Stimulated activated CD4-positive, alpha-beta T cell treated with anti-CD3 and anti-CD28 coated beads, TNF-alpha, amount 100 ng/mL, for 48 hours (primary cell): ENCODE results near the gene DXO.
"Not testable (repeated sequence)": the region's sequence is repeated elsewhere in the genome, so short reads cannot be mapped to it uniquely, and the experiment has no call there.

Experiments
- DNase-seq, 3 donors: peaks; one replicate each; pipeline ENCODE4 v3.0.0-alpha.2; 2020; ENCODE audit warnings: low read depth in 3 of 3

The DXO gene

DNA sequence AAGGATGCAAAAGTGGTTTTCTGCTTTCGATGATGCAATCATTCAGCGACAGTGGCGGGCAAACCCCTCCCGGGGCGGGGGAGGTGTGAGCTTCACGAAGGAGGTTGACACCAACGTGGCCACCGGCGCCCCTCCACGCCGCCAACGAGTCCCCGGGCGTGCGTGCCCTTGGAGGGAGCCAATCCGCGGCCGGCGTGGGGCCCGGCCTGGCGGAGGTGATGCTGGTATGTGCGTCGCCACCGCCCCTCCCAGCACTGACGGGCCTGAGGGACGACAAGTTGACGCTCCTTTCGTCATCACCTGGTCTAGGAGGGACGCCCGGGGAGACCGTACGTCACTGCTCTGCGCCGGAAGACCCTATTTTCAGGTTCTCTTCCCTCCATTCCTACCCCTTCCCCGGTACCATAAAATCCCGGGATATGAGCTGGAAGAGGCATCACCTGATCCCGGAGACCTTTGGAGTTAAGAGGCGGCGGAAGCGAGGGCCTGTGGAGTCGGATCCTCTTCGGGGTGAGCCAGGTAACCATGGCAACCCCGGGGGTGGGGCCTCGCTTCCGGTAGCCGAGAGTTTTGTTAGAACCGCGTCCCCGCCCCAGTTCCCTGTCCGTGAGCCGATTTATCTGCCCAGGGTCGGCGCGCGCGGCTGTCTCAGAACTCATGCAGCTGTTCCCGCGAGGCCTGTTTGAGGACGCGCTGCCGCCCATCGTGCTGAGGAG is at the start of gene DXO:
DXO (minus strand) TSS at position 146 of the 716 bp plus-strand sequence. CDS start 463 bp downstream, outside the sequence.
- DNase-seq, result peak; percentile 97 to 98 (median 97)

DNA sequence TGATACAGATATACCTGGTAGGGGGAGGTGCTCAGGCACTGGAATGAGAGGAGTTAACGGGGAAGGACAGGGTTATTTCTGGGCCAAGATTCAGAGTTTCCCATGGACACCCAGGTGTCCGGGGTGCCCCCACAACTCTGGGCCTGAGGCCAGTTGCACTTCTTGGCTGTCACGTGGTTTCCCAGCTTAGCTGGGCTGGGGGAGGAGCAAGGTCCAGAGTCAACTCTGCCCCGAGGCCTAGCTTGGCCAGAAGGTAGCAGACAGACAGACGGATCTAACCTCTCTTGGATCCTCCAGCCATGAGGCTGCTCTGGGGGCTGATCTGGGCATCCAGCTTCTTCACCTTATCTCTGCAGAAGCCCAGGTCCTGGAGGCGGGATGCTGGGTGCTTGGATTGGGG is 42.6 kb upstream of the DXO start, which contains the start of gene C4B:
C4B (plus strand) TSS at position 249 of the 400 bp plus-strand sequence; CDS start at position 300, 51 bp downstream.
- DNase-seq, result not testable (repeated sequence)

DNA sequence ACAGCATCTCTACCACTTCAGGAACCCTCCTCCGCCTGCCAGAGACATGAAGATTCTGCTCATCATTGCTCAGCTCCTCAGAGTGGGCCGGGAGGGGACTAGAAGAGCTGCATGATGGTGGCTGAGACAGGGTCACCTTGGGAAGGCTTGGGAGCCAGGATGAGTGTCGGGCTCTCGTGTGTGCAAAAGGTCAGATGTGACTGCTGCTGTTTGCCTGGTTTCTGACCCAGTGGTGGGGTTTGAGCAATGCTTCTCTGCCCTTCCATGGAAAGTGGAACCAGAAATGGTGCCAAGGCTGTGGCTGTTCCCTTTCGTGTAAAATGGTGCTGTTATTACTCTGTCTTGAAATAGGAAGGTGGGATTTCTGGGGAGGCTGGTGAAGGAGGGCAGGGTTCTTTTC is 41.8 kb upstream of the DXO start:
- not testable (repeated sequence) for DNase-seq

DNA sequence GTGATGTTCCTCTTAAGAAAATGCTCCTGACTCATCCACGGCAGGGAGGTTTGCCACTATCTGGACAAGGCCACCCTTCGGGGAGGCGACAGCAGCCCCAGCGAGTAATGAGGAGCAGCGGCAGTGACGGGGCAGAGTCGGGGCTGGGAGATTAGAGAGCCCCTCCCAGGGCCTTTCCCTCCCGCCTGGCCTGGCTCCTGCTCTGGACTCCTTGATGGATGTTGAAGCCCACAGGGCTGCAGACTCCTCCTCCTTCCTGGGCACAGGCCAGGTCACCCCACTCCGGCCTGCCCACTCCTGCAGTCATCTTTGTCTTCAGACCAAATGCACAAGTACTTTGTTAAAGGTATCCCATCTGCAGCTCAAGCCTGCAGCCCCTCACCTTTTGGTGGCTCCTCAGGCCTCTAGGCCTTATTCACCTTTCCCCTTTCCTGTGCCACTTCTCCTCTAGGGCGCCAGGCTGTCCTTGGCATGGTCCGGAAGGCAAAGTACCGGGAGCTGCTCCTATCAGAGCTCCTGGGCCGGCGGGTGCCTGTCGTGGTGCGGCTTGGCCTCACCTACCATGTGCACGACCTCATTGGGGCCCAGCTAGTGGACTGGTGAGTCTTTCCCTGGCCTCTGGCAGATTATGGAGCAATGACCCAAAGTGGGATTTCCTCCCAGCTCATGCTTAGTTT is 41.1 kb upstream of the DXO start:
- not testable (repeated sequence) for DNase-seq

DNA sequence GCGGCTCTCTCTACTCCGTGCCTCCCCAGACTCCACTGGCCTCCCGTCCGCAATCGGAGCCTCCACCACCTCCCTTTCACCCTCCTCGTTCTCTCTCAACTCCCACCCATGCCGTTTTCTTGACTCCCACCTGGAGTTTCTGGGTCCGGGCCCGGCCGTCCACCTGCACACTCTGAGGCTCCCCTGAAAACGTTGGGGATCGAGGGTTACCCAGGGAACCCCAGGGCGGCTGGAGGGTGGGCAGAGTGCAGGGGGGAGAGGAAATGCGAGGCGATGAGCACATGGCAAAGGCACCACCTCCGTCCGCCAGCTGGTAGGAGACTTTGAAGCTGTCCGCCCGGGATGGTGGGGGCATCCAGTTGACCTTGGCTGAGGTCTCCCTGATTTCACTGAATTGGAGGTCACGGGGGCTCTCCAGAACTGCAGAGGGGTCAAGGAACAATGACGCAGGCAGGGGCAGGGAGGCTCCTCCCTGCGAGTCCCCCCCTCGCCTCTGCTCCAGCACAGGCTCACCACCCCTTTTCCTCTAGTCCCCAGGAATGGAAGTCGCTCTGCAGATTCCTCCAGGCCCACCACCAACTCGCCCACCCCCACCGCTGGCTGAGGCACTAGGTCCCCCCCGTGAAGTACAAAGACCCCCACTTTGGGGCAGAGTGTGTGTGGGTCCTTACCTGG is 39.1 kb upstream of the DXO start:
- not testable (repeated sequence) for DNase-seq

DNA sequence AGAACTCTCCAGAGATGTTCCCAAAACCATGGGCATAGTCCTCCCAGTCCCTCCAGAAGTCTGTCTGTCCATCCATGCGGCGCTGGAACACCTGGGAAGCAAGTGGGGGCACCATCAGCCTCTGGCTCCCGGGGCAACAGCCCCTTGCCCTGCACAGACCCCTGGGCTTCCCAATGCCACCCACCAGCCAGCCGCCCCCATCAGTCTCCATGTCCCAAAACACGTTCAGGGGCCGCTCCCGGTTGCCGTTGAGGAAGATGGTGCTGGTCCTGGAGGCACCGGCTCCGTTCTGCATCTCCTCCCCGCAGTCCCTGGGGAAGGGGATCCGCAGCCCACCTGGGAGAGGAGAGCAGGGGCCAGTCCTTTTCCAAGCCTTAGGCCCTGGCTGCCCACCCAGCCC is 37.6 kb upstream of the DXO start:
- DNase-seq, result not testable (repeated sequence)

DNA sequence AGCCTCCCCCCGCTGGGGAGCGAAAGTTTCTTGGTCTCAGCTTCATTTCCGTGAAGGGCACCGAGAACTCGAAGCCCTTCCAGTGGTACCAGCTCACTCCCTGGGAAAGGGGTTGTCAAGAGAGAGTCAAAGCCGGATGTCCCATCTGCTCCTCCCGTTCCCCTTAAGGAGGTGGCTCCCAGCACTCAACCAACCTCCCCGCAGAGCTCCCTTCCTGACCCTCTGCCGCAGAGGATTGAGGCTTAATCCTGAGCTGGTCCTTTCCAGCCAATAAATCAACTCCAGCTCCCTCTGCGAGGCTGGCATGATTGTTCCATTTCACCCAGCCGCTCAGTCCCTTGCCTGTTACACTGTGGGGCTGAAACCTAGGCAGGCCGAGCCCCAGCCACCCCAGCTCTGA is 36.7 kb upstream of the DXO start:
- not testable (repeated sequence) for DNase-seq

DNA sequence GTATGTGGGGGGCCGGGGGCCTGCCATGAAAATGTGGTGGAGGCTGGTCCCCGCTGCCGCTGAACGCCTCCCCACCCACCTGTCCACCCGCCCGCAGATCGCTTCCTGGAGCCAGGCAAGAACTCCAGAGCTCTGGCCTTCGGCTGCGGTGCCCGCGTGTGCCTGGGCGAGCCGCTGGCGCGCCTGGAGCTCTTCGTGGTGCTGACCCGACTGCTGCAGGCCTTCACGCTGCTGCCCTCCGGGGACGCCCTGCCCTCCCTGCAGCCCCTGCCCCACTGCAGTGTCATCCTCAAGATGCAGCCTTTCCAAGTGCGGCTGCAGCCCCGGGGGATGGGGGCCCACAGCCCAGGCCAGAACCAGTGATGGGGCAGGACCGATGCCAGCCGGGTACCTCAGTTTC is 36.1 kb upstream of the DXO start:
- DNase-seq, result not testable (repeated sequence)

DNA sequence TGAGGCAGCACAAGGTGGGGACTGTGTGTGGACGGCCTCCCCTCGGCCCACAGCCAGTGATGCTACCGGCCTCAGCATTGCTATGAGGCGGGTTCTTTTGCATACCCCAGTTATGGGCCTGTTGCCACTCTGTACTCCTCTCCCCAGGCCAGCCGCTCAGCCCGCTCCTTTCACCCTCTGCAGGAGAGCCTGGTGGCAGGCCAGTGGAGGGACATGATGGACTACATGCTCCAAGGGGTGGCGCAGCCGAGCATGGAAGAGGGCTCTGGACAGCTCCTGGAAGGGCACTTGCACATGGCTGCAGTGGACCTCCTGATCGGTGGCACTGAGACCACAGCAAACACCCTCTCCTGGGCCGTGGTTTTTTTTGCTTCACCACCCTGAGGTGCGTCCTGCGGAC is 35.1 kb upstream of the DXO start:
- not testable (repeated sequence) for DNase-seq

DNA sequence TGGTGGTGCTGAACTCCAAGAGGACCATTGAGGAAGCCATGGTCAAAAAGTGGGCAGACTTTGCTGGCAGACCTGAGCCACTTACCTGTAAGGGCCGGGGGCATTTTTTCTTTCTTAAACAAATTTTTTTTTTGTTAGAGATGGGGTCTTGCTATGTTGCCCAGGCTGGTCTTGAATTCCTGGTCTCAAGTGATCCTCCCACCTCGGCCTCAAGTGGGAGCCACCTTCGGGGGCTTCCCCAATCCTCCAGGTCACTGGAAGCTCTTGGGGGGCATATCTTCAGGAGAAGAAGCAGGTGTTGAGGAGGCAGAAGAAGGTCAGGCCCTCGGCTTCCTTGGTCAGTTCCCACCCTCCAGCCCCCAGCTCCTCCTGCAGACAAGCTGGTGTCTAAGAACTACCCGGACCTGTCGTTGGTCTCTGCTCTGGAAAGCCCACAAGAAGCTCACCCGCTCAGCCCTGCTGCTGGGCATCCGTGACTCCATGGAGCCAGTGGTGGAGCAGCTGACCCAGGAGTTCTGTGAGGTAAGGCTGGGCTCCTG is 34.1 kb upstream of the DXO start:
- not testable (repeated sequence) for DNase-seq

DNA sequence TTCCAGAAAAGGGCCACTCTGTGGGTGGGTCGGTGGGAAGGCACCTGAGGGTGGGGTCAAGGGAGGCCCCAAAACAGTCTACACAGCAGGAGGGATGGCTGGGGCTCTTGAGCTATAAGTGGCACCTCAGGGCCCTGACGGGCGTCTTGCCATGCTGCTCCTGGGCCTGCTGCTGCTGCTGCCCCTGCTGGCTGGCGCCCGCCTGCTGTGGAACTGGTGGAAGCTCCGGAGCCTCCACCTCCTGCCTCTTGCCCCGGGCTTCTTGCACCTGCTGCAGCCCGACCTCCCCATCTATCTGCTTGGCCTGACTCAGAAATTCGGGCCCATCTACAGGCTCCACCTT is 33.6 kb upstream of the DXO start:
- DNase-seq, result not testable (repeated sequence)

DNA sequence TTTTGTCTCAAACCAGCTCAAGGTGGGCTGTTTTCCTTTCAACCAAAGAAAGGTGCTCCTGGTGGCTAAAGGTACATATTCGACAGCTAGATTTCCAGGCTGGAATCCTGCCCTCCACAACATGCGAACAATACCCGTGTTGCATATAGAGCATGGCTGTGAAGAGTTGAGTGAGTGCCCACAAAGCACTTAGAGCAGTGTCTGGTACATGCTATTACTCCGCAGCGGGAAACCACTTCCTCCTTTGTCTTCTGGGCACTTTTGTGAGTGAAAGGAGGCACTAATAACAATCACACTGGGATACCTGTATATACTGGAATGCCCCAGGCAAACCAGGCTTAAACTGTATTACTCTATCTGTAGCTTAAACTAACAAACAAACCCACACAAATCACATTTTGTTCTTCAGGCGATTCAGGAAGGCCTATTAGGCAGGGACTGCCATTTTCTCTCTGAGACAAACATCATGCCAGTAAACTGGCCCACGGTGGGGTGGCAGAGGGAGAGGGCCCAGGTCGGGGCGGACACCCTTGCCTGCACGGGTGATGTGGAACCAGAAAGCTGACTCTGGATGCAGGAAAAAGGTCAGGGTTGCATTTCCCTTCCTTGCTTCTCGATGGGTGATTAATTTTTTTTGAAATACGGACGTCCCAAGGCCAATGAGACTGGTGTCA is 33.1 kb upstream of the DXO start:
- not testable (repeated sequence) for DNase-seq

DNA sequence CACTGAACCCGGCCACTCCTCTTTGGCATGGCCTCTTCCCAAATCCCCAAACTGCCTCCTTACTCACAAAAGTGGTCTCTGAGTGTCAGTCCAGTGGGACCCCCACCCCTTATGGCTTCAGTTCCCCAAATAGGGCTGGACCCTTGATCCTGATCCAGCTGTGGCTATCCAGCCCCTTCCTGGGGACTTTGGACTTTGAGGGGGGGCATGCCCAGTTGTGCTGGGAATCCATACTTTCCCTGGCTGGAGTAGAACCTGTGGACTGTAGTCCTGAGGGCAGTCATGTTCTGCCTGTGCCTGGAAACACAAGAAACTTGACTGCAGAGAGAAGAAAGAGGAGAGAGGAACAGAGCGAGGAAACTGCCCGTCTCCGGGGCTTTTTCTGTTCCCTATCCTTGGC is 32.5 kb upstream of the DXO start:
- not testable (repeated sequence) for DNase-seq

DNA sequence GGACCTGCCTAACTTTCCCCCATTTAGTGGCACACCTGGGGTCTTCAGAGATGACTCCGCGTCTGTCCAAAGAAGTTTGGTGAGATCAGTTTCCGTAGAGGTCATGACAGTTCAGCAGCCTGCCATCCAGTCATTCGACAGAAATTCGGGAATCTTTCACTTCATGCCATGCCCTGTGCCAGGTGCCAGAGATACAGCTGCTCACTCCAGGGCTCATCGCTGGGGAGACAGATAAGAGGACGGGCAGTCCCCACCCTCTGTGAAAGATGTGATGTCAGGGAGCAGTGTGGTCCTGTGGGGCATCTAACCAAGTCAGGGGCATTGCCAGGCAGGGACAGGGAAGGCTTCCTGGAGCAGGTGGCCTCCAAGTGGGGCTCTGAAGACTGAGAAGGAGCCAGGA is 31.4 kb upstream of the DXO start:
- DNase-seq, result not testable (repeated sequence)

DNA sequence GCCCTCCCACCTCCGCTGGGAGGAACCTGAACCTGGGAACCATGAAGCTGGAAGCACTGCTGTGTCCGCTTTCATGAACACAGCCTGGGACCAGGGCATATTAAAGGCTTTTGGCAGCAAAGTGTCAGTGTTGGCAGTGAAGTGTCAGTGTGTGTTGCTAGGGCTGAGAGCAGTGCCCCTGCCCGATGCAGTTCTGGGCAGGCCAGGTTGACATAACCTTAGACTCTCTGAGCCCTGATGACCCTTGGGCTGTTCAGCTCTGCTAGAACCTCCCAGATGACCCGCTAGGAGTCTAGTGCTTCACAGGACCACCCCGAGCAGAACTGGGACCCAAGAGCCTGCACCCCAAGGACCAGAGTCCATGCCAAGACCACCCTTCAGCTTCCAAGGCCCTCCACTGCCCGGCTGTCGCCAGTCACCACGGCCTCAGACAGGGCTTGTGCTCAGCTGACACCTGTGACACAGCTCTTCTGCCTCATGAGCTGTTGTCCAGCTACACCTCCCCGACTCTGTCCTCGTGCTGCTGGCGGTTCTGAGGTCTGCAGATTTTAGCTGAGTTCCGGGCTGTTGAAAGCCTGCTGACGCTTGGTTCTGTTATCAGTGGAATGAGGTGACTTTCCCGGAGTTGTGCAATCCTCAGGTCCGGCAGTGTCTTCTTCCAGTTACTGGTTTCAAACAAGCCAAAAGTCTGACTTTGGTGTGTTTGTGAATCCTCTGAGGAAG is 30.8 kb upstream of the DXO start:
- not testable (repeated sequence) for DNase-seq

DNA sequence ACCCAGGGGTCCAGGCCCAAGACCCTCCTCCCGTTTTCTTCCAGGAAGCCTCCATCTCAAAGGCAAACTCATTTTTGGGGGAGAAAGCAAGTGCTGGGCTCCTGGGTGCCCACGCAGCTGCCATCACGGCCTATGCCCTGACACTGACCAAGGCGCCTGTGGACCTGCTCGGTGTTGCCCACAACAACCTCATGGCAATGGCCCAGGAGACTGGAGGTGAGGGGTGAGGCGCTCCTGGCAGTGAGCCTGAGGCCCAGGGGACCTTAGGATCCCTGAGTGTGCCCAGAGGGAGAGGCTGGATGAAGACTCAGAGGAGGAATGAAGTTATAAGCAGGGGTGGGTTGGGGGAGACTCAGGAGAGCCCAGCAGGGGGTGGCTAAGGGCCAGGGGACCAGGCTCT is 24.4 kb upstream of the DXO start:
- not testable (repeated sequence) for DNase-seq

DNA sequence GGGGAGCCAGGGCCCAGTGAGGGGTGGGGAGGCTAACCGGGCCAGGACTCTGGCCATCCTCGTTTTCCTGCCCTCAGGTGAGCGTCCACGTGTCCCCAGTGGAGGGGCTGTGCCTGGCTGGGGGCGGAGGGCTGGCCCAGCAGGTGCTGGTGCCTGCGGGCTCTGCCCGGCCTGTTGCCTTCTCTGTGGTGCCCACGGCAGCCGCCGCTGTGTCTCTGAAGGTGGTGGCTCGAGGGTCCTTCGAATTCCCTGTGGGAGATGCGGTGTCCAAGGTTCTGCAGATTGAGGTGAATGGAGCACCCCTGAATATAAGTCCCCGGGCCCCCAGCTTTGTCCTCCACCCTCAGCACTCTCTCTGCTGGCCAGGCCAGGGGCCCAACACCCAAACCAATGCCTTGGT is 22.5 kb upstream of the DXO start:
- not testable (repeated sequence) for DNase-seq

DNA sequence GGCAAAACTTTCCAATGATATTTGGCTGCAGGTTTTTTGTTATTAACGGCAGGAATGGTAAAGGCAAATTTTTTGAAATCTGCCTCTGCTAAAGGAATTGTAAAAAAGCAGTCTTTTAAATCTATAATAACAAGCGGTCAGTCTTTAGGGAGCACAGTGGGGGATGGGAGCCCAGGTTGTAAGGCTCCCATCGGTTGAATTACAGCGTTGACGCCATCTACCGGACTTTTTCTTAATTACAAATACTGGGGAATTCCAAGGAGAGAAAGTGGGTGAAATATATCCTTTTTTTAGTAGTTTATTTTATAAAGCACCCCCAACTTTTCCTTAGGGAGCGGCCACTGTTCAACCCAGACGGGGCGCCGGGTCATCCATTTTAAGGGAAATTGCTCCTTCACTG is 17.4 kb upstream of the DXO start:
- DNase-seq, result not testable (repeated sequence)

DNA sequence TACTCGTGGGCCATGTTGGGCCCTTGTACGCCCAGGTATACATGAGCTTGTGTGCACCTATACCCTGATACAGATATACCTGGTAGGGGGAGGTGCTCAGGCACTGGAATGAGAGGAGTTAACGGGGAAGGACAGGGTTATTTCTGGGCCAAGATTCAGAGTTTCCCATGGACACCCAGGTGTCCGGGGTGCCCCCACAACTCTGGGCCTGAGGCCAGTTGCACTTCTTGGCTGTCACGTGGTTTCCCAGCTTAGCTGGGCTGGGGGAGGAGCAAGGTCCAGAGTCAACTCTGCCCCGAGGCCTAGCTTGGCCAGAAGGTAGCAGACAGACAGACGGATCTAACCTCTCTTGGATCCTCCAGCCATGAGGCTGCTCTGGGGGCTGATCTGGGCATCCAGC is 9.8 kb upstream of the DXO start, which contains the start of gene C4A:
C4A (plus strand) TSS at position 314 of the 400 bp plus-strand sequence; CDS start at position 365, 51 bp downstream.
- not testable (repeated sequence) for DNase-seq

DNA sequence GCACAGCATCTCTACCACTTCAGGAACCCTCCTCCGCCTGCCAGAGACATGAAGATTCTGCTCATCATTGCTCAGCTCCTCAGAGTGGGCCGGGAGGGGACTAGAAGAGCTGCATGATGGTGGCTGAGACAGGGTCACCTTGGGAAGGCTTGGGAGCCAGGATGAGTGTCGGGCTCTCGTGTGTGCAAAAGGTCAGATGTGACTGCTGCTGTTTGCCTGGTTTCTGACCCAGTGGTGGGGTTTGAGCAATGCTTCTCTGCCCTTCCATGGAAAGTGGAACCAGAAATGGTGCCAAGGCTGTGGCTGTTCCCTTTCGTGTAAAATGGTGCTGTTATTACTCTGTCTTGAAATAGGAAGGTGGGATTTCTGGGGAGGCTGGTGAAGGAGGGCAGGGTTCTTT is 9.1 kb upstream of the DXO start:
- not testable (repeated sequence) for DNase-seq
